Parathyroid adenoma (tissue), 2 donors: ENCODE measurements around the gene CACNA1G.

Source experiments
- H2AFZ ChIP-seq: fragments of 300-600 bp; sonication (generic); one replicate; pipeline ENCODE4 v1.7.0; 2017; ENCODE audit warnings: antibody characterized with exemption, mild to moderate bottlenecking
- H3K27ac ChIP-seq: fragments of 300-600 bp; sonication (generic); one replicate; pipeline ENCODE4 v1.7.0; 2017
- H3K27me3 ChIP-seq: fragments of 300-600 bp; sonication (generic); one replicate; pipeline ENCODE4 v1.7.0; 2017; ENCODE audit warnings: low read length; ENCODE audit not compliant: control insufficient read depth, insufficient read depth
- H3K36me3 ChIP-seq: fragments of 300-600 bp; sonication (generic); one replicate; pipeline ENCODE4 v1.7.0; 2017; ENCODE audit warnings: low read length; ENCODE audit not compliant: control insufficient read depth, insufficient read depth
- H3K4me1 ChIP-seq: fragments of 300-600 bp; sonication (generic); one replicate; pipeline ENCODE4 v1.7.0; 2017; ENCODE audit warnings: control low read depth
- H3K4me2 ChIP-seq: fragments of 300-600 bp; sonication (generic); one replicate; pipeline ENCODE4 v1.7.0; 2017; ENCODE audit warnings: low read length
- H3K4me3 ChIP-seq: fragments of 300-600 bp; sonication (generic); one replicate; pipeline ENCODE4 v1.7.0; 2017; ENCODE audit warnings: low read depth, low read length
- H3K79me2 ChIP-seq: fragments of 300-600 bp; sonication (generic); one replicate; pipeline ENCODE4 v1.7.0; 2017; ENCODE audit warnings: control low read depth
- H3K9ac ChIP-seq: fragments of 300-600 bp; sonication (generic); one replicate; pipeline ENCODE4 v1.7.0; 2017; ENCODE audit warnings: mild to moderate bottlenecking
- H3K9me3 ChIP-seq: fragments of 300-600 bp; sonication (generic); one replicate; pipeline ENCODE4 v1.7.0; 2017; ENCODE audit warnings: low read length; ENCODE audit not compliant: control insufficient read depth
- TF ChIP-seq, protein P1 (sequence below): fragments of 300-600 bp; sonication (generic); IDR thresholded peaks from one replicate; pipeline ENCODE4 v1.7.0; 2017; ENCODE audit warnings: antibody characterized with exemption, mild to moderate bottlenecking
- donor health status: primary hyperparathyroidism.

CACNA1G gene

DNA sequence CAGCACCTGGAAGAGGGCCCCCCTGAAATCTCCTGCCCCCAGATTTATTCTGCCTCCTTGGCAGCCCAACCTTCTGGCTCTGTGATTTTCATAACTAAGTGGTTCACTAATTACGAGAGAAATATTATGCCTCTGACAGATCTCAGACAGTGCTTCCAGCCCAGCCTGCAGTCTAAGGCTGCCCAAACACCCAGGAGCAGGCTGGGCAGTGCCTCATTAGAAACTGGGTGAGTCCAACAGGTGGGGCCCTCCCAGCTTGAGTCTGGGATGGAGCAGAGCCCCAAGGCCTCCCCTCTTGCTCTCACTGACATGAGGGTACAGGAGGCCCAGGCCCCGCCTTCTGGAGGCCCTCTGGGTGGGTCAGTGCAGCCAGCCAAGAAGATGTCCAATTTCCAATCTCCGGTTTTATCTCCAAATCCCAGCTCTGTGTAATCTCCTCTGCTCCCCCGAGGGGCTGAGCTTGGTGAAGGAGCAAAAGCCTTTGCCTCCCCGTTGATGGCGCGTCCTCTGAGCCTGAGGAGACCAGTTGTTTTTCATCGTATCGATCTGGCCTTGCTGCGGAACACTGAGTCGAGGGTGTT, 54.0 kb downstream of the CACNA1G start:
- TF ChIP-seq, protein P1, sequence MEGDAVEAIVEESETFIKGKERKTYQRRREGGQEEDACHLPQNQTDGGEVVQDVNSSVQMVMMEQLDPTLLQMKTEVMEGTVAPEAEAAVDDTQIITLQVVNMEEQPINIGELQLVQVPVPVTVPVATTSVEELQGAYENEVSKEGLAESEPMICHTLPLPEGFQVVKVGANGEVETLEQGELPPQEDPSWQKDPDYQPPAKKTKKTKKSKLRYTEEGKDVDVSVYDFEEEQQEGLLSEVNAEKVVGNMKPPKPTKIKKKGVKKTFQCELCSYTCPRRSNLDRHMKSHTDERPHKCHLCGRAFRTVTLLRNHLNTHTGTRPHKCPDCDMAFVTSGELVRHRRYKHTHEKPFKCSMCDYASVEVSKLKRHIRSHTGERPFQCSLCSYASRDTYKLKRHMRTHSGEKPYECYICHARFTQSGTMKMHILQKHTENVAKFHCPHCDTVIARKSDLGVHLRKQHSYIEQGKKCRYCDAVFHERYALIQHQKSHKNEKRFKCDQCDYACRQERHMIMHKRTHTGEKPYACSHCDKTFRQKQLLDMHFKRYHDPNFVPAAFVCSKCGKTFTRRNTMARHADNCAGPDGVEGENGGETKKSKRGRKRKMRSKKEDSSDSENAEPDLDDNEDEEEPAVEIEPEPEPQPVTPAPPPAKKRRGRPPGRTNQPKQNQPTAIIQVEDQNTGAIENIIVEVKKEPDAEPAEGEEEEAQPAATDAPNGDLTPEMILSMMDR = no peak
- no peak overlapping the region for H3K4me2 ChIP-seq
- H2AFZ ChIP-seq = no peak overlapping the region
- no peak overlapping the region for H3K4me3 ChIP-seq
- H3K27ac ChIP-seq = no peak overlapping the region
- no peaks in the 10 kb centered on the region for H3K27me3 ChIP-seq
- H3K9me3 ChIP-seq = no peaks in the 10 kb centered on the region
- H3K9ac ChIP-seq = no peak overlapping the region
- H3K36me3 ChIP-seq = no peaks in the 10 kb centered on the region
- H3K79me2 ChIP-seq = no peaks in the 10 kb centered on the region
- H3K4me1 ChIP-seq = no peaks in the 10 kb centered on the region

DNA sequence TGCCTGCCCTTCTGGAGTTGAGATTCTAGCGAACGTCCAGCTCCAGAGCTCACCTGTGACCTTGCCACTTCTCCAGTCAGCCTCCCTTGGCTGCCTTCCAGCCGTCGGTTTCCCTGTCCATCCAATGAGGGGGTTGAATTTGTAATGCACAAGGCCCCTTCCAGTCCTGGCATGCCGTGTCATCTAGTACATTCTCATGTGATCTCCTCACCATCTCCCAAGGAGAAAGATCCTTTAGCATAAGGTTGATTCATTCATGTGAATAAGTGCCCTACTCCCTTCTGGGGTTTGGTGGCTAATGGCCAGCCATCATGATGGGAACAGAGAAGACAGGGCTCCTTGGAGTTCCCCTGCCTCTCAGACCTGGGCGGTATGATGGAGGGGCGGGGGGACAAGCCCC, 55.3 kb downstream of the CACNA1G start:
- no peak overlapping the region for H3K4me2 ChIP-seq
- H3K4me3 ChIP-seq = no peak overlapping the region
- no peak overlapping the region for H3K9ac ChIP-seq
- TF ChIP-seq, protein P1 = no peak
- no peaks in the 10 kb centered on the region for H3K36me3 ChIP-seq
- no peaks in the 10 kb centered on the region for H3K9me3 ChIP-seq
- no peaks in the 10 kb centered on the region for H3K79me2 ChIP-seq
- H3K27me3 ChIP-seq = no peaks in the 10 kb centered on the region
- H2AFZ ChIP-seq = no peak overlapping the region
- no peaks in the 10 kb centered on the region for H3K4me1 ChIP-seq
- H3K27ac ChIP-seq = no peak overlapping the region

GRCh38 chr17:50618300-50618699, 57.8 kb downstream of the CACNA1G start:
- Histone ChIP-seq H3K36me3 (no peaks in the 10 kb centered on the region), H3K4me2 (no peak overlapping the region), H3K27me3 (no peaks in the 10 kb centered on the region), H3K9me3 (no peaks in the 10 kb centered on the region), H3K27ac (no peak overlapping the region), H2AFZ (no peak overlapping the region), H3K79me2 (no peaks in the 10 kb centered on the region), H3K9ac (no peak overlapping the region), H3K4me1 (no peaks in the 10 kb centered on the region), H3K4me3 (no peak overlapping the region)
- TF ChIP-seq, protein P1 = no peak

GRCh38 chr17:50618941-50619340, 58.4 kb downstream of the CACNA1G start:
- Histone ChIP-seq H3K27me3 (no peaks in the 10 kb centered on the region), H3K4me2 (no peak overlapping the region), H2AFZ (no peak overlapping the region), H3K9ac (no peak overlapping the region), H3K79me2 (no peaks in the 10 kb centered on the region), H3K4me1 (no peaks in the 10 kb centered on the region), H3K27ac (no peak overlapping the region), H3K4me3 (no peak overlapping the region), H3K9me3 (no peaks in the 10 kb centered on the region), H3K36me3 (no peaks in the 10 kb centered on the region)
- TF ChIP-seq, protein P1 = no peak

DNA sequence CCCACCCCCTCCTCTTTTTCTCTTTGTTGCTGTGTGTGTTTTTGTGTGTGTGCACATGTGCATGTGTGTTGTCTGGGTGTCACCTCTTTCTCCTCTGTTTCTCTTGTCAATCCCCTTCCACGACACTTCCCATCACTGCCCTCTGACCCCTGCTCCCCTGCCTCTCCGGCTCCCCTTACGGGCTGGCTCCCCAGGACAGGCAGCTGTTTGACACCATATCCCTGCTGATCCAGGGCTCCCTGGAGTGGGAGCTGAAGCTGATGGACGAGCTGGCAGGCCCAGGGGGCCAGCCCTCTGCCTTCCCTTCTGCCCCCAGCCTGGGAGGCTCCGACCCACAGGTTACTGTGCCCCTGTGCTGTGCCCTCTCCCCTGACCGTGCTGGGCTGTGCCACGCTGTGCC, 59.0 kb downstream of the CACNA1G start:
- Histone ChIP-seq H3K4me2 (no peak overlapping the region), H3K4me1 (no peaks in the 10 kb centered on the region), H3K27me3 (no peaks in the 10 kb centered on the region), H3K36me3 (no peaks in the 10 kb centered on the region), H3K79me2 (no peaks in the 10 kb centered on the region), H3K9ac (no peak overlapping the region), H2AFZ (no peak overlapping the region), H3K27ac (no peak overlapping the region), H3K9me3 (no peaks in the 10 kb centered on the region), H3K4me3 (no peak overlapping the region)
- TF ChIP-seq, protein P1 = no peak
